GM12878 (cell line): ENCODE results near the gene AKAP14. TPM values are rescaled to one million over a fixed set of nuclear protein-coding genes. Genes with fewer than 3 reads are reported as not detected.

Source experiments
- ASH2L ChIP-seq: fragments of 300-600, 200-600 bp; sonication (generic); IDR thresholded peaks from 2 replicates; pipeline ENCODE4 v1.6.1; 2017; ENCODE audit warnings: low read depth, mild to moderate bottlenecking, borderline replicate concordance
- BHLHE40 ChIP-seq, 2 experiments: fragments of 450-650 bp in 1 of 2; IDR thresholded peaks; 2 replicates each; pipeline ENCODE4 v1.6.1; 2011 to 2017; ENCODE audit warnings: low read depth in 2 of 2, borderline replicate concordance in 1 of 2, improper control_type of control experiment in 1 of 2, low read length in 1 of 2, mild to moderate bottlenecking in 1 of 2
- CBX5 ChIP-seq: sonication (generic); IDR thresholded peaks from 2 replicates; pipeline ENCODE4 v1.6.1; 2016; ENCODE audit warnings: low read depth, moderate library complexity, mild to moderate bottlenecking, inconsistent platforms
- CHD2 ChIP-seq: IDR thresholded peaks from 2 replicates; pipeline ENCODE4 v1.6.1; 2011; ENCODE audit warnings: low read depth, low read length, improper control_type of control experiment, borderline replicate concordance
- DPF2 ChIP-seq: fragments of 450-650 bp; IDR thresholded peaks from 2 replicates; pipeline ENCODE4 v1.6.1; 2017; ENCODE audit warnings: mild to moderate bottlenecking
- ESRRA ChIP-seq: IDR thresholded peaks from 2 replicates; pipeline ENCODE4 v1.6.1; 2012; ENCODE audit warnings: mild to moderate bottlenecking, low read length, improper control_type of control experiment
- HDAC2 ChIP-seq: fragments of 200-600 bp; sonication (generic); IDR thresholded peaks from 2 replicates; pipeline ENCODE4 v1.6.1; 2017
- HDAC6 ChIP-seq: fragments of 200-600 bp; sonication (generic); IDR thresholded peaks from one replicate; pipeline ENCODE4 v1.8.0; 2017; ENCODE audit warnings: antibody characterized with exemption; ENCODE audit not compliant: unreplicated experiment
- IRF3 ChIP-seq: fragments of 450-650 bp; IDR thresholded peaks from 2 replicates; pipeline ENCODE4 v1.6.1; 2014; ENCODE audit warnings: mild to moderate bottlenecking
- MTA3 ChIP-seq: IDR thresholded peaks from 2 replicates; pipeline ENCODE4 v1.6.1; 2012; ENCODE audit warnings: low read length, inconsistent platforms, borderline replicate concordance
- NBN ChIP-seq: fragments of 450-650 bp; IDR thresholded peaks from 2 replicates; pipeline ENCODE4 v1.6.1; 2016
- NR2C2 ChIP-seq: IDR thresholded peaks from 2 replicates; pipeline ENCODE4 v1.6.1; 2011; ENCODE audit warnings: borderline replicate concordance, low read depth; ENCODE audit not compliant: control insufficient read depth, insufficient read length
- NRF1 ChIP-seq: conservative IDR thresholded peaks from 2 replicates; pipeline ENCODE4 v1.6.1; 2011; ENCODE audit warnings: mild to moderate bottlenecking, low read depth, low read length, improper control_type of control experiment
- PML ChIP-seq: IDR thresholded peaks from 2 replicates; pipeline ENCODE4 v1.6.1; 2012; ENCODE audit warnings: low read length, inconsistent platforms
- POLR2A ChIP-seq: IDR thresholded peaks from 2 replicates; pipeline ENCODE4 v1.6.1; 2011; ENCODE audit warnings: low read depth, mild to moderate bottlenecking, low read length
- POU2F2 ChIP-seq: IDR thresholded peaks from 3 replicates; pipeline ENCODE4 v1.6.1; 2011; ENCODE audit warnings: low read depth, mild to moderate bottlenecking, low read length, borderline replicate concordance
- SIN3A ChIP-seq: IDR thresholded peaks from 2 replicates; pipeline ENCODE4 v1.6.1; 2012; ENCODE audit warnings: low read depth, low read length, improper control_type of control experiment
- SP1 ChIP-seq: IDR thresholded peaks from one replicate; pipeline ENCODE4 v1.6.1; 2011; ENCODE audit warnings: low read depth, low read length
- SREBF2 ChIP-seq: IDR thresholded peaks from 2 replicates; pipeline ENCODE4 v1.6.1; 2012; ENCODE audit warnings: mild to moderate bottlenecking, low read length
- STAT1 ChIP-seq: fragments of 450-650 bp; conservative IDR thresholded peaks from 2 replicates; pipeline ENCODE4 v1.6.1; 2014; ENCODE audit warnings: antibody characterized with exemption, mild to moderate bottlenecking
- STAT3 ChIP-seq: IDR thresholded peaks from 2 replicates; pipeline ENCODE4 v1.6.1; 2011; ENCODE audit warnings: low read depth, low read length, improper control_type of control experiment
- TBL1XR1 ChIP-seq: IDR thresholded peaks from 2 replicates; pipeline ENCODE4 v1.6.1; 2012; ENCODE audit warnings: low read depth, low read length, improper control_type of control experiment
- ZBED1 ChIP-seq: IDR thresholded peaks from 2 replicates; pipeline ENCODE4 v1.6.1; 2016; ENCODE audit warnings: borderline replicate concordance
- polyA plus RNA-seq, 11 experiments: library from polyadenylated mRNA; depleted of rRNA in 4 of 11; unstranded in 6 of 11; stranded (reverse) in 5 of 11; fragments of >200 nt; fragmentation: Nextera tagmentation in 4 of 11; fragmentation: Illumina TruSeq in 1 of 11; extraction: Ambion mirVana in 4 of 11; extraction: Trizol in 1 of 11; gene quantifications; 1 replicate in 1 of 11; 2 replicates in 10 of 11; pipeline versions ENCODE4 v1.2.1 to v1.2.3, GENCODE V29; 2011 to 2016; ENCODE audit warnings: inconsistent platforms in 2 of 11, missing spikeins in 2 of 11, low read depth in 1 of 11
- total RNA-seq, 4 experiments: library from RNA; depleted of rRNA in 3 of 4; stranded (reverse); fragments of >200 nt in 3 of 4; fragmentation: Illumina TruSeq in 1 of 4; extraction: Trizol in 1 of 4; gene quantifications; 2 replicates each; pipeline versions ENCODE4 v1.2.1 to v1.2.3, GENCODE V29; 2013 to 2021
- TF ChIP-seq, protein P1 (sequence below): IDR thresholded peaks from 2 replicates; pipeline ENCODE4 v1.6.1; 2012; ENCODE audit warnings: low read depth, low read length, improper control_type of control experiment
- TF ChIP-seq, protein P2 (sequence below): fragments of 450-650 bp; IDR thresholded peaks from 2 replicates; pipeline ENCODE4 v1.6.1; 2017; ENCODE audit warnings: mild to moderate bottlenecking

The AKAP14 gene
- total and polyA plus RNA-seq, 10 of the 15 experiments (the other 5 are each of a cell fraction or from before 2014, with no cell fraction given): not detected

- peak; percentile 97 for TF ChIP-seq CHD2
- TF ChIP-seq STAT1: no peak
- no peak for TF ChIP-seq TBL1XR1
- peak in 1 of 2 experiments; percentile 8; a peak in 1 of 4 replicates for TF ChIP-seq BHLHE40 (IDR thresholded peaks at IDR 0.05; ENCODE audit: borderline replicate concordance in 1 of 2, low read depth in 2 of 2, low read length in 1 of 2)
- TF ChIP-seq PML: peak; percentile 44; the same call in 1 of the 2 replicates
- no peak for TF ChIP-seq NR2C2
- TF ChIP-seq HDAC6: no peak
- no peak for TF ChIP-seq STAT3
- TF ChIP-seq DPF2: 0 out of 2 replicates have a peak, but pooled peaks have one; percentile 33
- TF ChIP-seq ASH2L: no peak
- TF ChIP-seq, protein P1, sequence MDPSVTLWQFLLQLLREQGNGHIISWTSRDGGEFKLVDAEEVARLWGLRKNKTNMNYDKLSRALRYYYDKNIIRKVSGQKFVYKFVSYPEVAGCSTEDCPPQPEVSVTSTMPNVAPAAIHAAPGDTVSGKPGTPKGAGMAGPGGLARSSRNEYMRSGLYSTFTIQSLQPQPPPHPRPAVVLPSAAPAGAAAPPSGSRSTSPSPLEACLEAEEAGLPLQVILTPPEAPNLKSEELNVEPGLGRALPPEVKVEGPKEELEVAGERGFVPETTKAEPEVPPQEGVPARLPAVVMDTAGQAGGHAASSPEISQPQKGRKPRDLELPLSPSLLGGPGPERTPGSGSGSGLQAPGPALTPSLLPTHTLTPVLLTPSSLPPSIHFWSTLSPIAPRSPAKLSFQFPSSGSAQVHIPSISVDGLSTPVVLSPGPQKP: no peak
- no peak for TF ChIP-seq SIN3A
- TF ChIP-seq ZBED1: no peak
- TF ChIP-seq SREBF2: no peak
- TF ChIP-seq IRF3: 0 out of 2 replicates have a peak, but pooled peaks have one; percentile 11
- no peak for TF ChIP-seq SP1
- no peak for TF ChIP-seq MTA3
- no peak for TF ChIP-seq NRF1
- TF ChIP-seq NBN: no peak; the same call in 1 of the 2 replicates
- TF ChIP-seq POLR2A: peak; percentile 78
- TF ChIP-seq CBX5: no peak
- TF ChIP-seq HDAC2: no peak
- 0 out of 3 replicates have a peak, but pooled peaks have one; percentile 15 for TF ChIP-seq POU2F2
- TF ChIP-seq, protein P2, sequence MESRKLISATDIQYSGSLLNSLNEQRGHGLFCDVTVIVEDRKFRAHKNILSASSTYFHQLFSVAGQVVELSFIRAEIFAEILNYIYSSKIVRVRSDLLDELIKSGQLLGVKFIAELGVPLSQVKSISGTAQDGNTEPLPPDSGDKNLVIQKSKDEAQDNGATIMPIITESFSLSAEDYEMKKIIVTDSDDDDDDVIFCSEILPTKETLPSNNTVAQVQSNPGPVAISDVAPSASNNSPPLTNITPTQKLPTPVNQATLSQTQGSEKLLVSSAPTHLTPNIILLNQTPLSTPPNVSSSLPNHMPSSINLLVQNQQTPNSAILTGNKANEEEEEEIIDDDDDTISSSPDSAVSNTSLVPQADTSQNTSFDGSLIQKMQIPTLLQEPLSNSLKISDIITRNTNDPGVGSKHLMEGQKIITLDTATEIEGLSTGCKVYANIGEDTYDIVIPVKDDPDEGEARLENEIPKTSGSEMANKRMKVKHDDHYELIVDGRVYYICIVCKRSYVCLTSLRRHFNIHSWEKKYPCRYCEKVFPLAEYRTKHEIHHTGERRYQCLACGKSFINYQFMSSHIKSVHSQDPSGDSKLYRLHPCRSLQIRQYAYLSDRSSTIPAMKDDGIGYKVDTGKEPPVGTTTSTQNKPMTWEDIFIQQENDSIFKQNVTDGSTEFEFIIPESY: no peak
- no peak for TF ChIP-seq ESRRA
- TF ChIP-seq, all 136 proteins: peak for 33
These were observed 43.0 kb upstream of the AKAP14 start, which contains the start of gene UPF3B (continued) for GRCh38 chrX:119852382-119853353.
